OCI-LY7 (cell line): ENCODE measurements around the gene GIPC2. TPM values are rescaled to one million over a fixed set of nuclear protein-coding genes. Genes with fewer than 3 reads are reported as not detected.
A peak's percentile ranks its signal among the peaks of the same experiment; 100 is the strongest.
"Not testable (repeated sequence)": the region's sequence is repeated elsewhere in the genome, so short reads cannot be mapped to it uniquely, and the experiment has no call there.

Experiments used
- BruUV-seq: library from RNA; stranded (reverse); fragments of 400-500 nt; replicated peaks from 2 replicates; lab custom pipeline; 2021; lab: Mats Ljungman, UMichigan
- CTCF ChIA-PET: fragments of 300-600 bp; sonication (Branson Sonifier 250); formaldehyde crosslinking; loops from one replicate; lab custom pipeline; 2022; ENCODE audit warnings: antibody characterized with exemption; ENCODE audit not compliant: unreplicated experiment; lab: Charles Lee
- POLR2A ChIA-PET: fragments of 300-600 bp; sonication (Branson Sonifier 250); formaldehyde crosslinking; loops from one replicate; lab custom pipeline; 2022; ENCODE audit warnings: antibody characterized with exemption; lab: Charles Lee
- DNase-seq: peaks from one replicate; pipeline ENCODE4 v3.0.0-alpha.2; 2015; ENCODE audit warnings: low spot score
- H2AFZ ChIP-seq: fragments of 200-600 bp; sonication (generic), shearing (Covaris generic); 2 replicates; pipeline ENCODE4 v1.6.1; 2014; ENCODE audit warnings: mild to moderate bottlenecking, antibody characterized with exemption, low read length, moderate library complexity
- H3K27ac ChIP-seq: fragments of 200-600 bp; sonication (generic); 2 replicates; pipeline ENCODE4 v1.5.1; 2014; ENCODE audit warnings: mixed run types, low read depth, mild to moderate bottlenecking, moderate library complexity, low read length, inconsistent platforms; ENCODE audit not compliant: poor library complexity, severe bottlenecking
- H3K36me3 ChIP-seq: fragments of 200-600 bp; sonication (generic); 2 replicates; pipeline ENCODE4 v1.6.1; 2014; ENCODE audit warnings: mild to moderate bottlenecking, antibody characterized with exemption, low read length, moderate library complexity, mixed read lengths; ENCODE audit not compliant: insufficient read depth
- H3K4me1 ChIP-seq: fragments of 200-600 bp; sonication (generic); 2 replicates; pipeline ENCODE4 v1.5.1; 2014; ENCODE audit warnings: mild to moderate bottlenecking, low read length; ENCODE audit not compliant: insufficient read depth, poor library complexity, severe bottlenecking
- H3K4me2 ChIP-seq: fragments of 200-600 bp; sonication (generic); 2 replicates; pipeline ENCODE4 v1.6.1; 2014; ENCODE audit warnings: mild to moderate bottlenecking, low read length
- H3K4me3 ChIP-seq: fragments of 200-600 bp; sonication (generic); 2 replicates; pipeline ENCODE4 v1.5.1; 2014; ENCODE audit warnings: mild to moderate bottlenecking, low read depth, low read length; ENCODE audit not compliant: poor library complexity, severe bottlenecking
- H3K79me2 ChIP-seq: fragments of 200-600 bp; sonication (generic); 2 replicates; pipeline ENCODE4 v1.6.1; 2016; ENCODE audit warnings: low read depth, mild to moderate bottlenecking, low read length, moderate library complexity, mixed read lengths; ENCODE audit not compliant: insufficient read depth
- H3K9me2 ChIP-seq: fragments of 200-600 bp; sonication (generic); 2 replicates; pipeline ENCODE4 v1.6.1; 2016; ENCODE audit warnings: mild to moderate bottlenecking, low read length, mixed read lengths; ENCODE audit not compliant: insufficient read depth
- H3K9me3 ChIP-seq: fragments of 200-600 bp; sonication (generic); 2 replicates; pipeline ENCODE4 v1.6.1; 2014; ENCODE audit warnings: mild to moderate bottlenecking, mixed run types, low read length, mixed read lengths
- H4K20me1 ChIP-seq: fragments of 200-600 bp; sonication (generic); 2 replicates; pipeline ENCODE4 v1.6.1; 2014; ENCODE audit warnings: mild to moderate bottlenecking, antibody characterized with exemption, low read length, moderate library complexity, mixed read lengths; ENCODE audit not compliant: insufficient read depth
- EZH2phosphoT487 ChIP-seq: fragments of 200-600 bp; sonication (generic); IDR thresholded peaks from 2 replicates; pipeline ENCODE4 v1.6.1; 2018; ENCODE audit warnings: low read depth, borderline replicate concordance, mild to moderate bottlenecking, mixed run types, antibody characterized with exemption, low read length, moderate library complexity, mixed read lengths
- intact Hi-C: fragments of 100-400 bp; cut with micrococcal nuclease; formaldehyde crosslinking; loops from one replicate; pipeline ENCODE4 v1.10.0; 2022; ENCODE audit not compliant: unreplicated experiment
- total RNA-seq, 2 experiments: library from RNA; depleted of rRNA in 1 of 2; stranded (reverse); fragments of >200 nt in 1 of 2; shearing (Covaris generic) in 1 of 2; gene quantifications; 2 replicates each; pipeline ENCODE4 v1.2.3, GENCODE V29; 2014 to 2022
- TF ChIP-seq, protein P1 (sequence below): fragments of 200-600 bp; sonication (generic); conservative IDR thresholded peaks from 2 replicates; pipeline ENCODE4 v1.5.1; 2014; ENCODE audit warnings: mild to moderate bottlenecking, antibody characterized with exemption, low read length, moderate library complexity, mixed read lengths

GIPC2 gene
- total RNA-seq, 2 experiments from 2014 or later, result not detected

DNA sequence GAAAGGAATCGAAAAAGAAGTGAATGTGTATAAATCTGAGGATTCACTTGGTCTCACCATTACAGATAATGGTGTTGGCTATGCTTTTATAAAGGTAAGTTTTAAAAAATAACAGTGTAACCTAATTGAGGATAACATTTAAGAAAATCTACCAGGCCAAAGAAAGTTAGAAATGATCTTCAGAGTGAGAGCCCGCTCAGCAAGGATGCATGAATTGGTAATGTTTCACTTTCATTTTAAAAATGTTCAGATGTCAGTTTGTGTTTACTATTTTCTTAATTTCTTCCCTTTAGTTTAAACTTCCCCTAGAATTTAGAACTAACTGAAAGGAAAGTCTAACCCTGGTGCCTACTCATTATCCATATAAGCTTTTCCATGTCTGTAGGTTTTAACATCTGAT lies 35.0 kb downstream of the GIPC2 start:
- Histone ChIP-seq H3K9me3 (no peaks in the 10 kb centered on the region), H2AFZ (peak overlapping the region; percentile 9; the same call in 1 of the 2 replicates), H3K36me3 (no peaks in the 10 kb centered on the region), H3K4me1 (no peaks in the 10 kb centered on the region), H3K79me2 (no peaks in the 10 kb centered on the region), H3K9me2 (no peaks in the 10 kb centered on the region), H3K27ac (no peak overlapping the region), H3K4me2 (no peak overlapping the region), H3K4me3 (no peak overlapping the region), H4K20me1 (no peaks in the 10 kb centered on the region)
- BruUV-seq, result no TSS peak
- DNase-seq, result no peak
- intact Hi-C loops, result no loop called here
- ChIA-PET CTCF (no interaction called here), POLR2A (no interaction called here)
- TF ChIP-seq, protein P1, sequence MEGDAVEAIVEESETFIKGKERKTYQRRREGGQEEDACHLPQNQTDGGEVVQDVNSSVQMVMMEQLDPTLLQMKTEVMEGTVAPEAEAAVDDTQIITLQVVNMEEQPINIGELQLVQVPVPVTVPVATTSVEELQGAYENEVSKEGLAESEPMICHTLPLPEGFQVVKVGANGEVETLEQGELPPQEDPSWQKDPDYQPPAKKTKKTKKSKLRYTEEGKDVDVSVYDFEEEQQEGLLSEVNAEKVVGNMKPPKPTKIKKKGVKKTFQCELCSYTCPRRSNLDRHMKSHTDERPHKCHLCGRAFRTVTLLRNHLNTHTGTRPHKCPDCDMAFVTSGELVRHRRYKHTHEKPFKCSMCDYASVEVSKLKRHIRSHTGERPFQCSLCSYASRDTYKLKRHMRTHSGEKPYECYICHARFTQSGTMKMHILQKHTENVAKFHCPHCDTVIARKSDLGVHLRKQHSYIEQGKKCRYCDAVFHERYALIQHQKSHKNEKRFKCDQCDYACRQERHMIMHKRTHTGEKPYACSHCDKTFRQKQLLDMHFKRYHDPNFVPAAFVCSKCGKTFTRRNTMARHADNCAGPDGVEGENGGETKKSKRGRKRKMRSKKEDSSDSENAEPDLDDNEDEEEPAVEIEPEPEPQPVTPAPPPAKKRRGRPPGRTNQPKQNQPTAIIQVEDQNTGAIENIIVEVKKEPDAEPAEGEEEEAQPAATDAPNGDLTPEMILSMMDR, result no peak
- TF ChIP-seq EZH2phosphoT487, result no peak

DNA sequence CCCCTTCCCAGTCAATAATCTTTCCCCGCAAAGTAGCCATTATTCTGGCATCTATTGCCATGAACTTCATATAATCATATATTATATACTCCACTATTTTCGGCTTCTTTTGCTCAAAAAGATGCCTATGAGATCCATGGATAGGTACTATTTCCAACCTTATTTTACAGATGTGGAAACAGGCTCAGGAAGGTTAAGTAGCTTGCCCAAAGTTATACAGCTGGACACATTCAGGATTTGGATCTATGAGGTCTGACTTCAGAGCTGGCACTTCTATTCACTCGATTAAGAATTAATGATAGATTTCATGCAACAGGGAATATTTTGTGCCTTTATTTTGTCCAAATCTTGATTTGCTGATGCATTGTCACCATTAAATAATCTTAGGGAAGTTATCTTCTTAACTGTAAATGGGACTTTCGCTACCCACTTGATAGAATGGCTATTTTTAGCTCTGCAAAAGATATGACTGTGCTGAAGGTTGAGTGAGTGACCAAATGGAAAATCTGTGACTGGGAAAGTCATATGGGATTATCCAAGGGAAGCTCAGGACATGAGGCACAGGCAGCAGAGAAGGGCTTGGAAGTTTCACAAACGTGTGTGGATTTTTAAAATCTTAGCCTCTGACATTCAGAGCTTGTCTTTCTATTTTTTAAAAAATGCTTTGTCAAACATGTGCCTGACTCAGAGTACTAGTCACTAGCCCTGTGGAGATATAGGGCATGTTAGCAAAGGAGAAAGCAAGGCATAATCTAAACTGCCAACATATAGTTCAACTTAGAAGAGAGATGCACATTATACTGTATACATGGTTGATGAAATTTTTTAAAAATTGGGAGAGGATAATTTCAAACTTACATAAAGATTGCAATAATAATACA lies 36.5 kb downstream of the GIPC2 start:
- DNase-seq, result no peak
- Histone ChIP-seq H3K9me3 (no peaks in the 10 kb centered on the region), H4K20me1 (no peaks in the 10 kb centered on the region), H3K79me2 (no peaks in the 10 kb centered on the region), H3K27ac (no peak overlapping the region), H3K36me3 (no peaks in the 10 kb centered on the region), H3K4me2 (no peak overlapping the region), H3K9me2 (no peaks in the 10 kb centered on the region), H2AFZ (no peak overlapping the region), H3K4me1 (no peaks in the 10 kb centered on the region), H3K4me3 (no peak overlapping the region)
- intact Hi-C loops, result no loop called here
- BruUV-seq, result no TSS peak
- CTCF ChIA-PET, result no interaction called here
- POLR2A ChIA-PET, result interaction anchor here (0.6 to 1.1 kb wide), 5 partner anchors 15 to 788 kb away, joined by 3 to 5 read pairs (median 3); no protein-coding TSS in a partner anchor
- no peak for TF ChIP-seq EZH2phosphoT487
- TF ChIP-seq, protein P1, result no peak

DNA sequence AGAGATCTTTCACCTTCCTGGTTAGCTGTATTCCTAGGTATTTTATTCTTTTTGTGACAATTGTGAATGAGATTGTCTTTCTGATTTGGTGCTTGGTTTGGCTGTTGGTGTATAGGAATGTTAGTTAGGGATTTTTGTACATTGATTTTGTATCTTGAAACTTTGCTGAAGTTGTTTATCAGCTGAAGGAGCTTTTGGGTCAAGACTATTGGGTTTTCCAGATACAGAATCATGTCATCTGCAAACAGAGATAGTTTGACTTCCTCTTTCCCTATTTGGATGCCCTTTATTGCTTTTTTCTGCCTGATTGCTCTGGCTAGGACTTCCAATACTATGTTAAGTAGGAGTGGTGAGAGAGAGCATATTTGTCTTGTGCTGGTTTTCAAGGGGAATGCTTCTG lies 38.9 kb downstream of the GIPC2 start:
- H3K9me3 ChIP-seq, H3K36me3 ChIP-seq, intact Hi-C loops, H3K9me2 ChIP-seq, H3K27ac ChIP-seq, H3K4me2 ChIP-seq, H3K4me3 ChIP-seq, H4K20me1 ChIP-seq, CTCF ChIA-PET, H3K79me2 ChIP-seq, H3K4me1 ChIP-seq, BruUV-seq, DNase-seq, H2AFZ ChIP-seq: not testable (repeated sequence)
- POLR2A ChIA-PET, result interaction anchor here (0.6 to 0.7 kb wide), 2 partner anchors 116 to 898 kb away, joined by 3 to 5 read pairs; no protein-coding TSS in a partner anchor
